Measurements from ENCODE around the gene SLC22A17.
A peak's percentile ranks its signal among the peaks of the same experiment; 100 is the strongest.
"Not testable (repeated sequence)": the region's sequence is repeated elsewhere in the genome, so short reads cannot be mapped to it uniquely, and the experiment has no call there.

SLC22A17 gene

GRCh38 chr14:23339506-23340268, 13.0 kb downstream of the SLC22A17 start:
- DNase-seq (ENCODE audit: low read depth in 2 of 2) = no peak

DNA sequence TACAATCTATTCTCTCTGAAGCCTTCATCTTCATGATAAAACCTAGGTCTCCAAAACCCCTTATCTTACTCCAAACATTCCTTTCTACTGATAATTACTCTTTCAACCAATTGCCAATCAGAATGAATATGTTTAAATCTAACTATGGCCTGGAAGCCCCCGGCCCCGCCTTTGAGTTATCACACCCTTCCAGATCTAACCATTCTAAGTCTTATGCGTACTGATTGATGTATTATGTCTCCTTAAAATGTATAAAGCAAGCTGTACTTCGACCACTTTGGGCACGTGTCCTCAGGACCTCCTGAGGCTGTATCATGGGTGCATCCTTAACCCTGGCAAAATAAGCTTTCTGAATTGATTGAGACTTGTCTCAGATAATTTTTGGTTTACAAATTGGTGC, 17.1 kb downstream of the SLC22A17 start:
- no peak for DNase-seq (ENCODE audit: low read depth in 2 of 2)

DNA sequence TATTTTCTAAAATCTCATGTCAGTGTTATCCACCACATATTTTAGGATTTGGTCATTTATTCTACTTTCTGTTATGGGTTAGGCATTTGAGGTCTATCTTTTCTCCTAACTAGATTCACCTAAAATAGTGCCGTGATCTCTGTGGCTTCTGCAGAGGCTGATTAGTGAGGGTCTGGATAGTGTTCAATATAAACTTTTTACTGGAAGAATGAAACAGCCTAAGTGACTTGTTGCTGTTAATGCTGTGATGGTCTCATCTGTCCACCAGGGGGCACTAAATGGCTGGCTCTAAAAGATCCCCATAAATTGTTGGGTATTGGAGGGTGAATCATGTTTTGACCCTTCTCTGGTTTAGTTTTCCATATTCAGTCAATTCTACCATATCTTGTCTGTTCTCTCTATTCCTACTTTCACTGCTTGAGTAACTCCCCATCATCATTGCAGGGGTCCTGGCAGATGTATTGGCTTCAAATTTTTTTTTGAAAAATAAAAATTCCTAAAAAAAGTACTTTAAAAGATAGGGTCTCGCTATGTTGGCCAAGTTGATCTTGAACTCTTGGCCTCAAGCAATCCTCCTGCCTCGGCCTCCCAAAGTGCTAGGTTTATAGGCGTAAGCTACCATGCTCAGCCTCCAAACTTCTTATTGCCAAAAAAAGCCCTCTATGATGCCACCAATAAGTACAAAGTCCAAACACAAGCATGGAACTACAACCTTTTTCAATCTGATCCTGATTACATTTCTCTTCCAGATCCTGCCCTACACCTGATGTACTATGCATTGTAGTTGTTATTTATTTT, 24.5 kb downstream of the SLC22A17 start:
- DNase-seq (ENCODE audit: low read depth in 2 of 2) = peak; percentile 36 to 57

DNA sequence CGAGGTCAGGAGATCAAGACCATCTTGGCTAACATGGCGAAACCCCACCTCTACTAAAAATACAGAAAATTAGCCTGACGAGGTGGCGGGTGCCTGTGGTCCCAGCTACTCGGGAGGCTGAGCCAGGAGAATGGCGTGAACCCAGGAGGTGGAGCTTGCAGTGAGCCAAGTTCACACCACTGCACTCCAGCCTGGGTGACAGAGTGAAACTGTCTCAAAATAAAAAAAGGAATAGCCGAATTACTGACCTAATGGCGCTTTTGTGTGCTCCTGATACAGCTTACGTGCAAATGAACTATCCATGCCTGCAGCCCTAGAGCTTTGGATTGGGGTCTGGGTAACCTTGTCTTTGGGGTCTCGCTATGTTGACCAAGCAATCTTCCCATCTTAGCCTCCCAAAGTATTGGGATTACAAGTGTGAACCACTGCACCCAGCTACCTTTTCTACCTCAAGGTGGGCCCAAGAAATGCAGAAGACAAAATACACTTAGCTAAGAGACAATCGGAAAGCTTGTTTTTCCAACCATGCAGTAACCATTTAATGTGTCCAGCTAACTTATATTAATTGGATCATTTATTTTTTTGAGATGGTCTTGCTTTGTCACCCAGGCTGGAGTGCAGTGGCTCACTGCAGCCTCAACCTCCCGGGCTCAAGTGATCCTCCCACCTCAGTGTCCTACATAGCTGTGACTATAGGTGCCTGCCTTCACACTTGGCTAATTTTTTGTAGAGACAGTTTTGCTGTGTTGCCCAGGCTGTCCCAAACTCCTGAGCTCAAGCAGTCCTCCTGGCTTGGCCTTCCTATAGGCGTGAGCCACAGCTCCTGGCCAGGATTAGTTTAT, 26.0 kb downstream of the SLC22A17 start:
- DNase-seq (ENCODE audit: low read depth in 2 of 2) = no peak

GRCh38 chr14:23325746-23326145, 26.9 kb downstream of the SLC22A17 start:
- not testable (repeated sequence) for DNase-seq (ENCODE audit: low read depth in 2 of 2)

DNA sequence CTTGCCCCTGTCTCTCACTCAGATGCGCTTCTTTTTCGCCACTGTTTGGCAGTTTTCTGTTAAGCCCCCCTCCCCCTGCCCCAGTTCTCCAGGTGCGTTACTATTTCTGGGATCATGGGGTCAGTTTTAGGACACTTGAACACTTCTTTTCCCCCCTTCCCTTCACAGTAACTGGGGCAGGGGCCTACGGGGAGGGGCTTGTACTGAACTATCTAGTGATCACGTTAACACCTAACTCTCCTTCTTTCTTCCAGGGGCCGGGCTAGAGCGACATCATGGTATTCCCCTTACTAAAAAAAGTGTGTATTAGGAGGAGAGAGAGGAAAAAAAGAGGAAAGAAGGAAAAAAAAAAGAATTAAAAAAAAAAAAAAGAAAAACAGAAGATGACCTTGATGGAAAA, 27.7 kb downstream of the SLC22A17 start:
- DNase-seq (ENCODE audit: low read depth in 2 of 2) = no peak

- no peak for DNase-seq (ENCODE audit: low read depth in 2 of 2)
These were observed 28.2 kb downstream of the SLC22A17 start for GRCh38 chr14:23324455-23324846.

DNA sequence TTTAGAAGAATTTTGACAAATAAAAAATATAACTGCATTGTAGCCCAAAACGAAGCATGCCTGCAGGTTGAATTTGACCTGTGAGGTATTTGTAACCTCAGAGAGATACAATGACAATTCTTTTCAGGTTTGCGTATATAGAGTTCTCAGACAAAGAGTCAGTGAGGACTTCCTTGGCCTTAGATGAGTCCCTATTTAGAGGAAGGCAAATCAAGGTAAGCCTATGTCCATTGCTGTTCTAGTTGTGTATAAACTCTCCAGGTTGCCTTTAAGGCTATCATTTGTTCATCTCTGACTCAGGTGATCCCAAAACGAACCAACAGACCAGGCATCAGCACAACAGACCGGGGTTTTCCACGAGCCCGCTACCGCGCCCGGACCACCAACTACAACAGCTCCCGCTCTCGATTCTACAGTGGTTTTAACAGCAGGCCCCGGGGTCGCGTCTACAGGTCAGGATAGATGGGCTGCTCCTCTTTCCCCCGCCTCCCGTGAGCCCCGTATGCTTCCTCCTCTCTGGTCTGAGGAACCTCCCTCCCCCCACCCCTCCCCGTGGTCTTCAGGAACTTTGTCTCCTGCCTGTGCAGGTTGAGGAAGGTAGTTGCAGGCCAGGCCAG, 28.7 kb downstream of the SLC22A17 start:
- DNase-seq (ENCODE audit: low read depth in 2 of 2) = no peak

DNA sequence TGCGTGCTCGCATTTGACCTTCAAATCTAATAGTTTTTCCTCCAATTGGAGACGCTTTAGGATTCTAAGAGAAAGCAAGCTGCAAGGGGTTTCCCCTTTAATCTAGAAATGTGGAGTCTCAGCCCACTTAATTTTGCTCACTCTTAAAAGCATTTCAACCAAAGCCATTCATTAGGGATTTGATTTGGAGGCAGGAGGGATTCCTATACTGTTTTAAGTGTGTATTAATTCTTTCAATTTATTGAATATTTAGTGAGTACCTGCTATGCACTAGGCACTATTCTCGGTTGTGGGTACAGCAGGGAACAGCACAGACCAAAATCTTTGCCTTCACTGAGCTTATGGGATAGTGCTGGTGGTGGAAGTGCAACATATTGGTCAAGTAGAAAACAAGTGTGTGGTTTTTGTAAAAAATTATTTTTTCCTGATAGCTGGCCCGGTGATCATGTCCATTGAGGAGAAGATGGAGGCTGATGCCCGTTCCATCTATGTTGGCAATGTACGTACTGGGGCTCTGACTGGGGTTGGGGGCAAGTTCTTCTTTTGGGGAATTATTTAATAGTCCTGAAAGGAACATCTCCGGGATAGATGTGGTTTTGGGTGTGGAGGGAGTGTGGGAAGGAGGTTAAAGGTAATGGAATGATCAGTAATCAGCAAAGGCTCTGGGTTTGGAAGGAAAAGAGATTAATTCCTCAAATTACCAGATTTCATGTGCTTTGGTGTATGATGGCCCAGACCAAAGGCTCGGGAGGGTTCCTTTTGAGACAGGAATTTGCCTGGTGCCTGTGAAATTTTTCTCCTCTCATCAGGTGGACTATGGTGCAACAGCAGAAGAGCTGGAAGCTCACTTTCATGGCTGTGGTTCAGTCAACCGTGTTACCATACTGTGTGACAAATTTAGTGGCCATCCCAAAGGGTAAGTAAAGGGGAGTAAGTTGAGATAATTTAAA, 29.8 kb downstream of the SLC22A17 start:
- DNase-seq (ENCODE audit: low read depth in 2 of 2) = no peak

GRCh38 chr14:23321572-23322547, 30.8 kb downstream of the SLC22A17 start:
- peak; percentile 35 to 45 for DNase-seq (ENCODE audit: low read depth in 2 of 2)

DNA sequence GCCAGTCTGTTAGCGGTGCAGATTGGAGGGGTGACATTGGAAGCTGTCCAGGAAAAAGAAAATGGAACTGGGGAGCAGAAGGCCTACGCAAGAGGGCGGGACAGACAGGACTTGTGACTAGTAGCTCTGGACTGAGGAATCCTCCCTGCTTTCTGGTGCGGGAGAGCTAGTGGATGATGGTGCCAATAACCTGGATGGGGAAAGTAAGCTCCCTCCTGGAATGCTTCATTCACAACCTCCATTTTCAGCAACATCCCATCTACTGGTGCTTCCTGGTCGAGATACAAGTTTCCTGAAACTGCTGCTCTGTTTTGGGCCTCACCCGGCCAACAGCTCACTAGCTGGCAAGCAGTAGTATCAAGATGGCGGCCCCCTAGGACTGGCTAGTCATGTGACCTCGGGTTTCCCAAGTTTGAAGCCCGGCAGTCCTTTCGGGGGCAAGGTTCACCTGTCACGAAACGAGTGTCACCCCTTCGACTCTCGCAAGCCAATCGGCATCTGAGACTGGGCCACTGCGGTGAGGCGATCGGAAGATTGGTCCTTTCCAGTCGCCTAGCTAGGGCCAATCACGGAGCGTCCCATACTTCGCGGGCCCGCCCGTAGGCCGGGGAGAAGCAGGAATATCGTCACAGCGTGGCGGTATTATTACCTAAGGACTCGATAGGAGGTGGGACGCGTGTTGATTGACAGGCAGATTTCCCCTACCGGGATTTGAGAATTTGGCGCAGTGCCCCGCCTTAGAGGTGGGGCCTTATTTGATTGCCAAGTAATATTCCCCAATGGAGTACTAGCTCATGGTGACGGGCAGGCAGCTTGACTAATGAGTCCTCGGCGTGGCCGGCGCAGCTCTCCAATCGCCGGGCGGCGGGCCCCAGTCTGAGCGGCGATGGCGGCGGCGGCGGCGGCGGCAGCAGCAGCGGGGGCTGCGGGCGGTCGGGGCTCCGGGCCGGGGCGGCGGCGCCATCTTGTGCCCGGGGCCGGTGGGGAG, 31.8 kb downstream of the SLC22A17 start, which contains the start of gene PABPN1:
PABPN1 (plus strand) TSS at position 874 of the 988 bp plus-strand sequence; CDS start at position 887, 13 bp downstream.
- peak; percentile 94 to 95 for DNase-seq (ENCODE audit: low read depth in 2 of 2)

- no peak for DNase-seq (ENCODE audit: low read depth in 2 of 2)
These were observed 32.7 kb downstream of the SLC22A17 start for GRCh38 chr14:23319746-23320583.

- no peak for DNase-seq (ENCODE audit: low read depth in 2 of 2)
These were observed 36.4 kb downstream of the SLC22A17 start for GRCh38 chr14:23316300-23316699.

- no peak for DNase-seq (ENCODE audit: low read depth in 2 of 2)
These were observed 42.1 kb downstream of the SLC22A17 start for GRCh38 chr14:23310546-23310945.

GRCh38 chr14:23308721-23309445, 43.8 kb downstream of the SLC22A17 start:
- DNase-seq (ENCODE audit: low read depth in 2 of 2) = no peak
